IPS-NIHi7 (cell line): Measurements from ENCODE around the gene DCBLD1.

Source experiments
- DNase-seq: peaks from one replicate; pipeline ENCODE4 v3.0.0; 2012; ENCODE audit warnings: mixed read lengths; ENCODE audit errors: extremely low spot score

DCBLD1 gene

DNA sequence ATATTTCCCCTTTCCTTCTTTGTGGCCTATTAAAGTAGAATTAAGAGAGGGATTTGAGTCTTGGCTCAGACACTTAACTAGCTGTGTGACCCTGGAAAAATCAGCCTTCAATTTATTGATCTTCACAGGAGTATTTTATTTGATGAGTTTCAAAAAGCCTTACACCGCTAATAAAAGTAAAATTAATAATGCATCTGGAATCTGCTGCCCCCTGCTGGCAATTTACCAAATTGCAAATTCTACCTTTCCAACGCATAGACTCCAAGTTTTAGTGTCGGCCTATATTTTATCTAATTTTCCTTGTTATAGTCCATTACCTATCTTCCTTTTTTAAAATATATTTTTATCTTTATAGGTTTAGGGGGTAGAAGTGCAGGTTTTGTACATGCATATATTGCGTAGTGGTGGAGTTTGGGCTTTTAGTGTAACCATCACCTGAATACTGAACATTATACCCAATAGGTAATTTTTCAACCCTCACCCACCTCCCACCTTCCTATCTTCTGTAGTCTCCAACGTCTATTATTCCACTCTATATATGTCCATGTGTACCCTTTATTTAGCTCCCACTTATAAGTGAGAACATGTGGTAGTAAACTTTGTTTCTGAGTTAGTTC, 73.5 kb downstream of the DCBLD1 start:
- DNase-seq = no peak

GRCh38 chr6:117557951-117558350, 75.5 kb downstream of the DCBLD1 start:
- DNase-seq = no peak

DNA sequence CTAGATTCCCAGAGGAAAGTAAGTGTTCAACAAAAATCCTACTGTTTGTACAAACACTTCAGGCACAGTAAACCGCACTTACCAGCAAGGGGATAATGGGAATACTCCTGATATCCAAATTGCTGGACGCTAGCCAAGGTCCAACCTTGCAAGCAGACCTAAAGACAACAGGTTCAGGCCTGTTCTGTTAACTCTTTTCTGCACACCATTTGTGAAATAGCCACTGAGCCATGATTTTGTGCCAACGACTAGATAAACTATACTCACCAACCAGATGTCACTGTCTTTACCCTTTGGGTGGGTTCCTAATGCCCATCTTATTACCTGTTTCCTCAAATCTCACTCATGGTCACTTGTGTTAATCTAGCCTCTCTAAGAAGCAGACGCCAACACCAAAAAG, 76.3 kb downstream of the DCBLD1 start:
- no peak for DNase-seq

- no peak for DNase-seq
Measured at GRCh38 chr6:117559299-117559698, 76.8 kb downstream of the DCBLD1 start.

DNA sequence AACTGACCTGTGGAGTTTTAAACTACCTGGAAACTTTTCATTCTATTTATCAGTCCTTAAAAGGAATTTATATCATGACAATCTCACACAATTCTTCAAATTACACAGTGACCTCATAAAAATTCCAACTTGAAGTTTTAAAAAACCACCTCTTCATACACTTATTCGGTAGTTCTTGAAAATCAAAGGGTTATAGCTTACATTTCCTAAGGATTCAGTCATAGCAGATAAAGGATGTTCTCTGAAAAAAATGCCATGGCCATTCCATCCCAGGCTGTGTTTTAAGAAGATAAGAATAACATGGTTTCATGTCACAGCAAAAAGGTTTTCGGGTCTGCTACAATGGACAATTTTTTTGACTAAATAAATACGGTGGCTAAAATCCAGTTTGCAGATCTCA, 78.7 kb downstream of the DCBLD1 start:
- DNase-seq = no peak

- DNase-seq = no peak
Measured at GRCh38 chr6:117564681-117565080, 82.2 kb downstream of the DCBLD1 start.

DNA sequence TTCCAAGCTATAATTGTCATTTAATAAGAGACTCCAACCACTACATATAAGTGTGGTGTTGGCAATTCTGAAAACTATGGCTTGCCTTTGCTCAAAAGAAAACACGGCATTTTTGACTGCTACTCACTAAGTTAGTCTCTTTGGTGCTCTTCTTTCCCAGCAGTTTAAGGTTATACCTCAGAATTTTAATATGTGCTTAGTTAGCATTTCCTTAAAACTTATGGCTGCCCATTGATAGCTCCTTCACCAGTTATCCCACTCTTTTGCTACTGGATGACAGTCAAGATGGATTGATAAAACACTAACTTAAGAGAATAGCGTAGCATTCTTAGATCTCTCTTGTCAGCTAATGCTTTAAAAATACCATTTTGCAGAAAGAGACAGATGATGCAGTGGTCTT, 85.8 kb downstream of the DCBLD1 start:
- DNase-seq = no peak

- no peak for DNase-seq
Measured at GRCh38 chr6:117568831-117569410, 86.4 kb downstream of the DCBLD1 start.

DNA sequence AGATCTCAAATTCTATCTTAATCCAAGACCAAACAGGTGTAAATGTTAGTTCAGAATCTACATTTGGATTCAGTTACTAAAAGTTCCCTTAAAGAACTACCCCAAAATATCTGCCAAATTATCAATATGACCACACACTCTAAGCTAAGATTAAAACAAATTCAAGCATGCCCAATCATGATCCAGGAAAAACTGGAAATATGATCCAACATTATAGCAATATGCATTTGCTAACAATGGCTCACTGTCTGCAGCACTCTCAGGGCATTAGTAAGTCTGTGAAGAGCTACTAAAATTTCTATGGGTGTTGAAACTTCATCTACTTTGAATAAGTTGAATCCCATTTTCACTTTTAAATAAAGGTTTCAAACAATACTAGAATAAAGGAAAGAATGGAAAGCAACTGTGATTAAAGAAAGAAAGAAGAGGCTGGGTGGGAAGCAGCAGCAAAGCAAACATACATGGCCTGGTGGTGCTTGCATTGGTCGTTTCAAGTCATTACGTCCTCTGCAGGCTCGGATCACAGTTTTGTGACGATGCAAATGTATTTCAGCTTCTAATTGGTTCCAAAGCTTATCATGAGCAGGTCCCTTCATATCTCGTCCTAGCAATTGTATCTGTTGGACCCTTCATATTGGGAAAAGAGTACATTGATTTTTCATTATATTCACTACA, 90.7 kb downstream of the DCBLD1 start:
- no peak for DNase-seq

GRCh38 chr6:117574198-117574597, 91.7 kb downstream of the DCBLD1 start:
- no peak for DNase-seq

- no peak for DNase-seq
Measured at GRCh38 chr6:117585647-117586046, 103.2 kb downstream of the DCBLD1 start.

- no peak for DNase-seq
Measured at GRCh38 chr6:117590447-117590846, 108.0 kb downstream of the DCBLD1 start.

- no peak for DNase-seq
Measured at GRCh38 chr6:117591405-117591804, 108.9 kb downstream of the DCBLD1 start.

- no peak for DNase-seq
Measured at GRCh38 chr6:117592983-117593759, 110.7 kb downstream of the DCBLD1 start.

DNA sequence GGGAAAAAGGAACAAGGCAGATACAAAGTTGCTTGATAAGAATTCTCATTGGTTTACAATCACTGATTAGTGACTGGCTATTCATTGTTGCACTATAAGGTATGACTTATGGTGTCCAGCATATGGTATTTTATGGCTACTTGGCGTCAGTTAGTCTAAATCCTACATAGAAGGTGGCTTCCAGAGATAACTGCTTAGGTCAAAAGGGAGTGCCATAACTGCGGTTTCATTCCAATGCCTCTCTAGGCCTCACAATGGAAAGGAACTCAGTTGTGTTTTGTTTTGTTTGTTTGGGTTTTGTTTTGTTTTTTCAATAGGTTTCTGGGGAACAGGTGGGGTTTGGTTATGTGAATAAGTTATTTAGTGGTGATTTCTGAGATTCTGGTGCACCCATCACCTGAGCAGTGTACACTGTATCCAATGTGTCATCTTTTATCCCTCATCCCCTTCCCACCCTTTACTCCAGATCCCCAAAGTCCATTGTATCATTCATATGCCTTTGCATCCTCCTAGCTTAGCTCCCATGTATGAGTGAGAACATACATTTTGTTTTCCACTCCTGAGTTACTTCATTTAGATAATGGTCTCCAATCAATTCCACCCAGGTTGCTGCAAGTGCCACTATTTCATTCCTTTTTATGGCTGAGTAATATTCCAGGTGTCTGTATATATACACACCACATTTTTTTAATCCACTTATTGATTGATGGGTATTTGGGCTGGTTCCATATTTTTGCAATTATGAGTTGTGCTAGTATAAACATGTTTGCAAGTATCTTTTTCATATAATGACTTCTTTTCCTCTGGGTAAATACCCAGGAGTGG, 112.8 kb downstream of the DCBLD1 start:
- DNase-seq = no peak

DNA sequence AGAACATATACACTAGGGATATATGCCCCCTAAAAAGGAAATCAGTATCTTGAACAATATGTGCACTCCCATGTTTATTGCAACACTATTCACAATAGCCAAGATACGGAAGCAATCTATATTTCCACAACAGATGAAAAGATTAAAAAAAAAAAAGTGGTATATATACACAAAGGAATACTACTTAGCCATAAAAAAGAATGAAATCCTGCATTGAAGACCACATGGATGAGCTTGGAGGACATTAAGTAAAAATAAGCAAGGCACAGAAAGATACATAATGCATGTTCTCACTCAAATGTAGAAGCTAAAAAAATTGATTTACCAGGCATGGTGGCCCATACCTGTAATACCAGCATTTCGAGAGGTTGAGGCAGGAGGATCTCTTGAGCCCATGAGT, 115.3 kb downstream of the DCBLD1 start:
- no peak for DNase-seq
